K562 treated with DMSO at 1 percent for 24 hours (cell line): ENCODE data around the gene METTL15. TPM values are rescaled to one million over a fixed set of nuclear protein-coding genes. Genes with fewer than 3 reads are reported as not detected.

Experiments used
- total RNA-seq: library from RNA; unstranded; fragments of 300-600 nt; gene quantifications from 2 replicates; pipeline ENCODE4 v1.2.3, GENCODE V29; 2022; ENCODE audit warnings: low read depth; ENCODE audit not compliant: insufficient read depth

The METTL15 gene, protein sequence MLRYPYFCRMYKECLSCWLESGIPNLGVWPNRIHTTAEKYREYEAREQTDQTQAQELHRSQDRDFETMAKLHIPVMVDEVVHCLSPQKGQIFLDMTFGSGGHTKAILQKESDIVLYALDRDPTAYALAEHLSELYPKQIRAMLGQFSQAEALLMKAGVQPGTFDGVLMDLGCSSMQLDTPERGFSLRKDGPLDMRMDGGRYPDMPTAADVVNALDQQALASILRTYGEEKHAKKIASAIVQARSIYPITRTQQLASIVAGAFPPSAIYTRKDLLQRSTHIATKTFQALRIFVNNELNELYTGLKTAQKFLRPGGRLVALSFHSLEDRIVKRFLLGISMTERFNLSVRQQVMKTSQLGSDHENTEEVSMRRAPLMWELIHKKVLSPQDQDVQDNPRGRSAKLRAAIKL
- 4.5 and 6.3 TPM in 2 replicates for total RNA-seq

DNA sequence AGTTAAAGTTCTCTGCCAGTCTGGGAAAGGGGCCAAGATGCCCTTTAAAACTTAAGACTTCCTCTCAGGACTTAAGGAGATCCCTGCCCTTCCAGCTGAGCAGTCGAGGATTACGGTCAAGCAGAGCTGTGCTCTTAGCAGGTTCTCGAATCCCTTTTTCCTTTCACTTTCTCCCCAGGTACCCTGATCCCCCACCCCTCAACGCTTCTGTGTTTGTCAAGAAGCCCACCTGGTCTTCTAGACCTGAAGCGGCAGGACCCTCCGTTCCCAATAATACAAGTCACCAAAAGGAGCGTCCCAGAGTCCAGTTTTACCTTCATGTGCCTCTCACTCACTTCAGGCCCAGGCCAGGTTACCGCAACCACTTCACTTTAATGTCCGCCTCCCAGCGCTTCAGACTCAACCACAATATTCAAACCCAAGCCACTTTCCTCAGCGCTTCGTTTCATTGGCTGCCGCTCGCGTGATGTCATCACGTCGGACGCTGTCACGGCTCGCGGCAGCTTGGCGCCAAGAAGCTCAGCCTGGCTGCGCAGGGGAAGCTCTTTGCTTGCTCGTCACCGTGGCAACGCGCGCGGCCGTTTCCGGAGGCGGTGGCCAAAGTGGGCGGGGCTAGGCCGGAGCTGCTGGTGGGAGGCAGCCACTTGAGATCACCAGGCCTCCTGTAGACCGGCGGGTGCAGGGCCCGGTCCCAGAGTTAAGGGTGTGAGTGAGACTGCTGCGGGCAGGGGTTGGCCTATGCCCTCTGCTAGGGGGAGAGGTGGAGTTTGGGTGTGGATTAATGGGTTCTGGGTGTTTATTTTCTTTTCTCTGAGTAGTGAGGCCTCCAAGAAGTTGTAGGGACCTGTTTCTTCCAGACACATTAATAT lies at the start of gene METTL15, which contains the start of gene KIF18A:
METTL15 (plus strand) TSS at position 639 of the 869 bp plus-strand sequence. CDS start 4,947 bp downstream, outside the sequence.
KIF18A (minus strand) TSS at position 407 of the 869 bp plus-strand sequence. CDS start 10,209 bp downstream, outside the sequence.

Other genes starting within 250 kb of the METTL15 start
- 10.1 and 12.7 TPM in 2 replicates for gene KIF18A, start 232 bp upstream of the METTL15 start, total RNA-seq